ENCODE results near the gene MUC5AC.

GRCh38 chr11:1117992-1118391 lies 39.8 kb upstream of the MUC5AC start:
- TF ChIP-seq CTCF (IDR thresholded peaks at IDR 0.05 in 2 of 3, conservative IDR thresholded peaks at IDR 0.05 in 1 of 3; ENCODE audit: borderline replicate concordance in 1 of 3, insufficient read depth in 1 of 3, low read depth in 2 of 3, low read length in 2 of 3) (no peak), EZH2phosphoT487 (IDR thresholded peaks at IDR 0.05; ENCODE audit: borderline replicate concordance) (no peak), REST (IDR thresholded peaks at IDR 0.05; ENCODE audit: low read depth) (no peak), POLR2AphosphoS5 (IDR thresholded peaks at IDR 0.05; ENCODE audit: low read depth, low read length) (no peak), POLR2A (IDR thresholded peaks at IDR 0.05; ENCODE audit: borderline replicate concordance, extremely low read depth, insufficient read depth, insufficient read length) (no peak), EZH2 (IDR thresholded peaks at IDR 0.05) (no peak), SIN3A (IDR thresholded peaks at IDR 0.05; ENCODE audit: low read depth) (no peak), ZBTB33 (IDR thresholded peaks at IDR 0.05; ENCODE audit: extremely low read depth, insufficient replicate concordance, low read length) (no peak), ZNF274 (IDR thresholded peaks at IDR 0.05; ENCODE audit: low read depth, low read length) (no peak)
